CD8-positive, alpha-beta memory T cell (primary cell): ENCODE measurements around the gene AWAT2. TPM values are rescaled to one million over a fixed set of nuclear protein-coding genes. Genes with fewer than 3 reads are reported as not detected.

ENCODE experiments used
- CTCF ChIA-PET: fragments of 350-600 bp; sonication (Branson Sonifier 250); formaldehyde crosslinking; loops from one replicate; lab custom pipeline; 2021; ENCODE audit warnings: antibody characterized with exemption; lab: Charles Lee
- POLR2A ChIA-PET: fragments of 350-600 bp; sonication (Branson Sonifier 250); formaldehyde crosslinking; loops from one replicate; lab custom pipeline; 2021; ENCODE audit warnings: antibody characterized with exemption; lab: Charles Lee
- DNase-seq, 5 donors: peaks; one replicate each; pipeline versions ENCODE4 v3.0.0 to v3.0.0-alpha.2; 2020 to 2022; ENCODE audit warnings: mixed read lengths in 1 of 5
- H3K27ac ChIP-seq: one replicate; pipeline ENCODE4 v1.7.0; 2013; ENCODE audit warnings: low read depth, mild to moderate bottlenecking, low read length, moderate library complexity
- H3K27me3 ChIP-seq: 2 replicates; pipeline ENCODE4 v1.7.0; 2013; ENCODE audit warnings: low read length, mild to moderate bottlenecking; ENCODE audit not compliant: insufficient read depth, poor library complexity, severe bottlenecking
- H3K36me3 ChIP-seq: 2 replicates; pipeline ENCODE4 v1.7.0; 2013; ENCODE audit warnings: mild to moderate bottlenecking, low read length, moderate library complexity; ENCODE audit not compliant: insufficient read depth
- H3K4me1 ChIP-seq: 2 replicates; pipeline ENCODE4 v1.7.0; 2013; ENCODE audit warnings: mild to moderate bottlenecking, low read length, moderate library complexity; ENCODE audit not compliant: insufficient read depth
- H3K4me3 ChIP-seq: 2 replicates; pipeline ENCODE4 v1.7.0; 2013; ENCODE audit warnings: mild to moderate bottlenecking, low read length
- H3K9me3 ChIP-seq: 2 replicates; pipeline ENCODE4 v1.7.0; 2013; ENCODE audit warnings: mild to moderate bottlenecking, low read length
- H3K27ac Mint-ChIP-seq, 8 donors: one replicate each; pipeline ENCODE4 v1.8.0; 2020 to 2021; ENCODE audit warnings: mixed read lengths in 8 of 8, mild to moderate bottlenecking in 6 of 8, inconsistent platforms in 3 of 8, moderate library complexity in 3 of 8
- H3K27me3 Mint-ChIP-seq, 2 donors: one replicate each; pipeline ENCODE4 v1.8.0; 2020 to 2021; ENCODE audit warnings: mixed read lengths in 2 of 2, mild to moderate bottlenecking in 1 of 2, moderate library complexity in 1 of 2
- H3K36me3 Mint-ChIP-seq, 3 donors: one replicate each; pipeline ENCODE4 v1.8.0; 2020 to 2021; ENCODE audit warnings: mixed read lengths in 3 of 3, inconsistent platforms in 1 of 3, mild to moderate bottlenecking in 1 of 3
- H3K4me1 Mint-ChIP-seq, 3 donors: one replicate each; pipeline ENCODE4 v1.8.0; 2020 to 2021; ENCODE audit warnings: mixed read lengths in 3 of 3, inconsistent platforms in 1 of 3, mild to moderate bottlenecking in 1 of 3
- H3K4me3 Mint-ChIP-seq, 7 donors: one replicate each; pipeline ENCODE4 v1.8.0; 2020 to 2021; ENCODE audit warnings: mixed read lengths in 7 of 7, mild to moderate bottlenecking in 6 of 7, moderate library complexity in 4 of 7, inconsistent platforms in 2 of 7
- H3K9me3 Mint-ChIP-seq, 5 donors: one replicate each; pipeline ENCODE4 v1.8.0; 2020 to 2022; ENCODE audit warnings: mixed read lengths in 5 of 5, mild to moderate bottlenecking in 3 of 5, moderate library complexity in 2 of 5, inconsistent platforms in 1 of 5
- polyA plus RNA-seq: library from polyadenylated mRNA; unstranded; fragments of 300-500 nt; fragmentation: Illumina TruSeq; gene quantifications from one replicate; pipeline ENCODE4 v1.2.3, GENCODE V29; 2021
- total RNA-seq, 2 experiments: library from RNA; stranded (reverse); gene quantifications; one replicate each; pipeline ENCODE4 v1.2.3, GENCODE V29; 2021

Gene AWAT2, protein sequence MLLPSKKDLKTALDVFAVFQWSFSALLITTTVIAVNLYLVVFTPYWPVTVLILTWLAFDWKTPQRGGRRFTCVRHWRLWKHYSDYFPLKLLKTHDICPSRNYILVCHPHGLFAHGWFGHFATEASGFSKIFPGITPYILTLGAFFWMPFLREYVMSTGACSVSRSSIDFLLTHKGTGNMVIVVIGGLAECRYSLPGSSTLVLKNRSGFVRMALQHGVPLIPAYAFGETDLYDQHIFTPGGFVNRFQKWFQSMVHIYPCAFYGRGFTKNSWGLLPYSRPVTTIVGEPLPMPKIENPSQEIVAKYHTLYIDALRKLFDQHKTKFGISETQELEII
- not detected for total RNA-seq
- polyA plus RNA-seq: not detected

DNA sequence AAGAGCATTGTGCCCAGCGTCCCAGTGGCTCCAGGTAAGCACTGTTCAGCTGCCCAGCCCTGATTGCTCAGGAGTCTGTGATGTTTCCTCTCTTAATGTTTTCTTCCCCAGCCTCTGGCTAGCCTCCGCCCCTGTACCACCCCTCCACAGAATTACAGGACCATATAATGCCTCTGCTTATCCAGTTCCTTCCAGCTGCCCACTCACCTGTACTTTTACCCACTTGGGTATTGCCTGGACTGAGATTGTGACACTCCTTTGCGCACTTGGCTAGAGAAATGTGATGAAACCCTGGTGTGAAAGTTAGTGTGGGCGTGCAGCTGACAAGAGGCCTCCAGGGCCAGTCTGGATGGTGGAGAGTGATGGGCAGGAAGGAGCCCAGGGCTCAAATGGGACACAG lies at the start of gene AWAT2:
AWAT2 (minus strand) TSS at position 14 of the 400 bp plus-strand sequence; CDS start at position 8, 6 bp downstream.
- Mint-ChIP-seq H3K9me3 (no peaks in the 10 kb centered on the region), H3K4me3 (no peak within 1 kb of the TSS), H3K27me3 (peaks cover 4 to 11% of the 10 kb centered on the region in 2 donors), H3K4me1 (no peaks in the 10 kb centered on the region), H3K27ac (no peak within 1 kb of the TSS), H3K36me3 (no peaks in the 10 kb centered on the region)
- Histone ChIP-seq H3K27ac (no peak within 1 kb of the TSS), H3K4me1 (no peaks in the 10 kb centered on the region), H3K9me3 (no peaks in the 10 kb centered on the region), H3K36me3 (no peaks in the 10 kb centered on the region), H3K4me3 (no peak within 1 kb of the TSS), H3K27me3 (no peaks in the 10 kb centered on the region)
- ChIA-PET CTCF (no interaction called here), POLR2A (no interaction called here)
- no peak for DNase-seq

DNA sequence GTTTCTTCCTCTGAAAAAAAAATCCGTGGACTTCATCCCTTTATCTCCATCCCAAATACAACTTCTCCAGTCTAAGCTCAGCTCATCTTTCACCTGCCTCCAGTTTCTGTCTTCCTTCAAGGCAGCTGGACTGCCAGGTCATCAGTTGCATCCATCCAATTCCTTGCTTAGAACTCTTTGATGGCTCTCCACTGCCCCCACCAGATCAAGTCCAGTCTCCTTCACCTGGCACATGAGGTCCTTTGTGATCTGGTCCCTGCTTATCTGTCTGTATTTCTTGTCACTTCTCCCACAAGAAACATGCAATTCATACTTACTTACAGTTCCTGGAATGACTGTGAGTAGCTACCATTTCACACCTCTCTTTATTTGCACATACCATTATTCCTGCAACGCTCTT lies 46.3 kb upstream of the AWAT2 start:
- H3K9me3 ChIP-seq: no peaks in the 10 kb centered on the region
- no peaks in the 10 kb centered on the region for H3K36me3 Mint-ChIP-seq
- no peak overlapping the region for H3K27ac Mint-ChIP-seq
- CTCF ChIA-PET: interaction anchor here (0.7 to 1.3 kb wide), 2 partner anchors 14 to 557 kb away, joined by 3 read pairs; no protein-coding TSS in a partner anchor
- no peak overlapping the region for H3K4me3 ChIP-seq
- POLR2A ChIA-PET: no interaction called here
- H3K27me3 ChIP-seq: no peaks in the 10 kb centered on the region
- no peak overlapping the region for H3K27ac ChIP-seq
- no peaks in the 10 kb centered on the region for H3K9me3 Mint-ChIP-seq
- H3K4me1 ChIP-seq: no peaks in the 10 kb centered on the region
- peaks cover 10 to 18% of the 10 kb centered on the region in 2 donors for H3K27me3 Mint-ChIP-seq
- DNase-seq: no peak
- no peaks in the 10 kb centered on the region for H3K4me1 Mint-ChIP-seq
- H3K4me3 Mint-ChIP-seq: no peak overlapping the region
- H3K36me3 ChIP-seq: no peaks in the 10 kb centered on the region

DNA sequence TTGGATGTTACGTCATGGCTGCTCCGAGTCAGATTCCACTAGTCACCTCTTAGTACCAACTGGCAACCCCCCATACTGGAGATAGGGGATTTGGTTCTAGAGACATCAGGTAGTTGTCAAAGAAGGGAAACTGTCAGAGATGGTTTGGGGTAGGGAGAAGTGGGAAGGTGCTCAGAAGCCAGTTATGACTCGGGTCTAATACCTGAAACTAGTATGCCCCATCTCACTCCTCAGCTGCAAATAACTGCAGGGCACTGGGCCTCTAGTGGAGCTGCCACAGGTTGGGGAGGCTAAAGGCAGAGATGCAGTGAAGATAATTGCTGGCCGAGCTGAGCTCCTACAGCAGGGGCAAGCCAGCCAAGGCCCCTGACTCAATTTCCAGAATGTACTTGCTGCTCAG lies 42.5 kb upstream of the AWAT2 start:
- no peak overlapping the region for H3K4me3 Mint-ChIP-seq
- POLR2A ChIA-PET: no interaction called here
- CTCF ChIA-PET: no interaction called here
- H3K27me3 Mint-ChIP-seq: peaks cover 0 to 5% of the 10 kb centered on the region in 2 donors
- no peaks in the 10 kb centered on the region for H3K9me3 Mint-ChIP-seq
- Histone ChIP-seq H3K27ac (no peak overlapping the region), H3K4me3 (no peak overlapping the region), H3K4me1 (no peaks in the 10 kb centered on the region), H3K9me3 (no peaks in the 10 kb centered on the region), H3K36me3 (no peaks in the 10 kb centered on the region), H3K27me3 (no peaks in the 10 kb centered on the region)
- H3K36me3 Mint-ChIP-seq: no peaks in the 10 kb centered on the region
- DNase-seq: no peak
- H3K4me1 Mint-ChIP-seq: no peaks in the 10 kb centered on the region
- H3K27ac Mint-ChIP-seq: no peak overlapping the region

DNA sequence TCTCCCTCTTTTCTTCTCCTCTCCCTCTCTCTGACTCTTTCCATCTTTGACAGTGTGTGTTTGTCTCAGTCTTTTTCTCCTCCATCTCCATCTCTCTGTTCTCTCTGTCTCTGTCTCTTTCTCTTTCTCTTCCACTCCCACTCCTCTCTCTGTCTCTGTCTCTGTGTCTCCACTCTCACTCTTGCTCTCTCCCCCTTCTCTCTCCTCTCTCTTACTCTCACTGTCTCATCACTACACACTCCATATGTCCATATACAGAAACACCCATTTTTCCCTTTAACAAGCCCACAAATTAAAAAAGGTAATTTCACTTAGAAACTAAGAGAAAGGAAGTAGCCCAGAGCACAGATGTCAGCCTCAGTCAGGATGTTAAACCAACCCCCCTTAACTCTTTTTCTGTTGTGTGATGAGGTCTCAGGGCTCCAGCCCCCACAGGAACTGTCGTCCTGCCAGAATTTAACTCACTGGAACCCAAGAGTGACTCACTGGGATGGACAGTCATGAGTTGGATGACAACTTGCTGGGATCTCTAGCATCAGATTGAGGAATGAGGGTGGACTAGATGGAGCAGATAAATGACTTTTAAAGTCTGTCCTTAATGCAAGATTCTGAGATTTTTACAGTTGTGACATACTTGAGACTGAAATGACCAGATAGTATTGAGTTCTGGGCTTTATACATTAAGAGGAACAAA lies 40.0 kb upstream of the AWAT2 start:
- Mint-ChIP-seq H3K9me3 (no peaks in the 10 kb centered on the region), H3K27me3 (peaks cover 0 to 9% of the 10 kb centered on the region in 2 donors), H3K4me3 (no peak overlapping the region), H3K4me1 (no peaks in the 10 kb centered on the region), H3K36me3 (no peaks in the 10 kb centered on the region), H3K27ac (no peak overlapping the region)
- no peaks in the 10 kb centered on the region for H3K4me1 ChIP-seq
- ChIA-PET CTCF (no interaction called here), POLR2A (no interaction called here)
- H3K27me3 ChIP-seq: no peaks in the 10 kb centered on the region
- no peaks in the 10 kb centered on the region for H3K9me3 ChIP-seq
- no peak for DNase-seq
- H3K4me3 ChIP-seq: no peak overlapping the region
- H3K36me3 ChIP-seq: no peaks in the 10 kb centered on the region
- no peak overlapping the region for H3K27ac ChIP-seq

DNA sequence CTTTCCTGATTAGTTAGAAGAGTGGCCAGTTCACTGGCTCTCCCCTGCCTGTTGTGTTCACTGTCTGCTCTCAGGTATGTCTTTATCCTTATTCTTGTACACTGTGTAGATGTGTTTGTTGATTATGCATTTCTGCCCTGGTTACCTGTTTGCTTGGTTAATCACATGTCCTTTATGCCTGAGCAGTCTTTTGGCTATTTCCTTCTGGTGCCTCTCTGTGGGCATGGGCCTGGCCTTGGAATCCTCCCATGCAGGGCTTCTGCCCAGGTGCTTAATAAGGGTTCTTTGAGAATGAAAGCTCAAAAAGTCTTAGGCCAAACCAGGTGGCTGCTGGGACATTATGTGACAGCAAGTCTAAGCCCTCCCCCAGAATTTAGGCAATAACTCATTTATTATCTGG lies 39.0 kb upstream of the AWAT2 start:
- ChIA-PET CTCF (interaction anchor here (1.4 kb wide), 1 partner anchor 9 kb away, joined by 5 read pairs; no protein-coding TSS in a partner anchor), POLR2A (no interaction called here)
- no peak for DNase-seq
- Mint-ChIP-seq H3K4me1 (no peaks in the 10 kb centered on the region), H3K4me3 (no peak overlapping the region), H3K27ac (no peak overlapping the region), H3K36me3 (no peaks in the 10 kb centered on the region), H3K27me3 (peaks cover 0 to 9% of the 10 kb centered on the region in 2 donors), H3K9me3 (no peaks in the 10 kb centered on the region)
- Histone ChIP-seq H3K36me3 (no peaks in the 10 kb centered on the region), H3K27ac (no peak overlapping the region), H3K9me3 (no peaks in the 10 kb centered on the region), H3K4me3 (no peak overlapping the region), H3K27me3 (no peaks in the 10 kb centered on the region), H3K4me1 (no peaks in the 10 kb centered on the region)

DNA sequence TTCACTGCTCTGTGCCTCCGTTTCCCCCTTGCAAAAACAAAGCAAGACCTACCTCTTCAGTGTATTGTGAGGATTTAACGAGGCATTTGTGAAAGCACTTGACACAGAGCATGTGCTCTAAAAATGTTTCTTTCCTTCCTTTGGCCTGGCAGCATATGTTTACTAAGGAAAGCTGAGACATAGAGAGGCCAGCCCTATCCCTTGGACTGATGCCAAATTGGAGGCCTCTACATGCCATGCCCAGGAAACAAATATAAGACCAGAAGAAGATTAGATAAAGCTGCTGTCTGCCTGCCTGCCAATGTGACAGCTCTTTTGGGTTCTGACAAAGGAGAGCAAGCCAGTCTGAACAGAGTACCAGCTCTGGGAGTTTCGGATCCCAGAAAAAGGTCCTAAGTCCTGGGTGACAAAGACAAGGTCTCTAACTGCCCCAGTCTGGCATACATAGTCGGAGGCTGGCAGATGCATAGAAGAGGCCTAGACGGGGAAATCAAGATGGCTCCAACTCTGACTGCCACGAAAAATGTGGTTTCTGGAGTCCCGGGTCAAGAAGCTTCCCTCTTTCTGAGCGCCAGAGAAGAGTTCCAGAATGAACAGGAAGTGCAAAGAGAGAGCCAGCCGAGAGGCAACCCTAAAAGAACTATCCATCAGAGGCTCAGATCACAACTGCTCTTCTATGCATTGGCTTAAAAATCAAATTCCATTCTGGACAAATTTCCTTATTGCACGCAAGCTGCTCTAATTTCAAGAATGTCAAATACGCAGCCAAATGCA lies 38.3 kb upstream of the AWAT2 start:
- POLR2A ChIA-PET: no interaction called here
- Histone ChIP-seq H3K27me3 (no peaks in the 10 kb centered on the region), H3K27ac (no peak overlapping the region), H3K4me3 (no peak overlapping the region), H3K9me3 (no peaks in the 10 kb centered on the region), H3K36me3 (no peaks in the 10 kb centered on the region), H3K4me1 (no peaks in the 10 kb centered on the region)
- no peaks in the 10 kb centered on the region for H3K4me1 Mint-ChIP-seq
- no peak for DNase-seq
- H3K27me3 Mint-ChIP-seq: peaks cover 0 to 9% of the 10 kb centered on the region in 2 donors
- H3K9me3 Mint-ChIP-seq: no peaks in the 10 kb centered on the region
- no peak overlapping the region for H3K27ac Mint-ChIP-seq
- CTCF ChIA-PET: interaction anchor here (1.4 kb wide), 1 partner anchor 9 kb away, joined by 5 read pairs; no protein-coding TSS in a partner anchor
- H3K4me3 Mint-ChIP-seq: no peak overlapping the region
- H3K36me3 Mint-ChIP-seq: no peaks in the 10 kb centered on the region

DNA sequence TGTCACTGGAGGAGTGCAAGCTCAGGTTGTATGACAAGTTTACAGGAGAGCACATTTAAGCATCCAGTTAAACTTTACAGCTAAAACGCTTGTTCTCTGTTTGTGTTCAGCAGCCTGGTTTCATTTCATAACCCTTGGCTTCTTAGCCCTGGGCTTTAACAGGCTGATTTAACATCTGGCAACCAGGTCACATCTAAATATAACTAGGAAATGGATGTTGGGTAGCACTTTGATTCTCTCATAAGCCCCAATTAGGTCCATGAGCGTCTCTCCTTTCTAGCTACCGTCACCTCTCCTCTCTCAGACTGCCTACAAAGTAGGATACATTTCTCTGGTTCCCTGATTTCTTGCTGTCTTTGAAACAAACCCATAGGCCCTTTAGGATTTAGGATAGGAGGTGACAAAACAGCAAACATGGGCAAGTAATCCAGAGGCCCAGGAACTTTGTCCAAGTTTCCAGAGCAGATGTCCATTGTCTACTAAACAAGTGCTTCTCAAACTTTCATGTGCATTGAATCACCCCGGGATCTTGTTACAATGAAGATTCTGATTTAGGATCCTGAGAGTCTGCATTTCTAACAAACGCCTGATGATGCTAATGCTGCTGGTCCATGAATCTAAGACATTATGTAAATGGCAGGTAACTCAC lies 35.0 kb upstream of the AWAT2 start:
- H3K4me3 ChIP-seq: no peak overlapping the region
- H3K9me3 Mint-ChIP-seq: no peaks in the 10 kb centered on the region
- DNase-seq: no peak
- H3K4me1 ChIP-seq: no peaks in the 10 kb centered on the region
- no peaks in the 10 kb centered on the region for H3K36me3 Mint-ChIP-seq
- no peaks in the 10 kb centered on the region for H3K27me3 ChIP-seq
- H3K27ac Mint-ChIP-seq: peak overlapping the region in 1 of 8 donors; percentile 21
- ChIA-PET CTCF (no interaction called here), POLR2A (no interaction called here)
- no peak overlapping the region for H3K27ac ChIP-seq
- H3K36me3 ChIP-seq: no peaks in the 10 kb centered on the region
- H3K4me3 Mint-ChIP-seq: peak overlapping the region in 1 of 7 donors; percentile 13
- H3K4me1 Mint-ChIP-seq: no peaks in the 10 kb centered on the region
- no peaks in the 10 kb centered on the region for H3K9me3 ChIP-seq
- peaks cover 0 to 8% of the 10 kb centered on the region in 2 donors for H3K27me3 Mint-ChIP-seq
